GM23338 (cell line): ENCODE measurements around the gene GPC5.

Experiments used
- CREB1 ChIP-seq: fragments of 250-450 bp; sonication (Bioruptor Pico); IDR thresholded peaks from 2 replicates; pipeline ENCODE4 v1.5.0; 2020; ENCODE audit warnings: low read depth, mild to moderate bottlenecking, moderate library complexity
- CTCF ChIP-seq, 2 experiments: fragments of 200-600 bp in 1 of 2; sonication (generic) in 1 of 2; conservative IDR thresholded peaks; 2 replicates each; pipeline versions ENCODE4 v1.5.1 to v1.6.1; 2016 to 2017; ENCODE audit warnings: antibody characterized with exemption in 2 of 2, low read depth in 2 of 2, mild to moderate bottlenecking in 2 of 2, moderate library complexity in 1 of 2
- EZH2 ChIP-seq: fragments of 200-600 bp; sonication (generic); IDR thresholded peaks from one replicate; pipeline ENCODE4 v1.8.0; 2017; ENCODE audit warnings: antibody characterized with exemption, mild to moderate bottlenecking, low read depth; ENCODE audit not compliant: unreplicated experiment
- EZH2phosphoT487 ChIP-seq: fragments of 200-600 bp; sonication (generic); IDR thresholded peaks from one replicate; pipeline ENCODE4 v1.8.1; 2018; ENCODE audit warnings: antibody characterized with exemption; ENCODE audit not compliant: unreplicated experiment
- JUNB ChIP-seq: IDR thresholded peaks from one replicate; pipeline ENCODE4 v1.6.1; 2016; ENCODE audit warnings: antibody characterized with exemption; ENCODE audit not compliant: unreplicated experiment
- NANOG ChIP-seq: IDR thresholded peaks from 2 replicates; pipeline ENCODE4 v1.6.1; 2016; ENCODE audit warnings: antibody characterized with exemption, borderline replicate concordance
- POLR2AphosphoS5 ChIP-seq: IDR thresholded peaks from 2 replicates; pipeline ENCODE4 v1.6.1; 2016; ENCODE audit warnings: antibody characterized with exemption, low read depth
- REST ChIP-seq: IDR thresholded peaks from one replicate; pipeline ENCODE4 v1.6.1; 2018; ENCODE audit warnings: antibody characterized with exemption; ENCODE audit not compliant: unreplicated experiment
- STAT1 ChIP-seq: IDR thresholded peaks from one replicate; pipeline ENCODE4 v1.6.1; 2016; ENCODE audit warnings: antibody characterized with exemption; ENCODE audit not compliant: unreplicated experiment

GRCh38 chr13:92387245-92387644, 988.8 kb downstream of the GPC5 start:
- TF ChIP-seq EZH2 = no peak
- TF ChIP-seq CTCF (conservative IDR thresholded peaks at IDR 0.05; ENCODE audit: low read depth in 2 of 2) = no peak
- no peak for TF ChIP-seq JUNB
- TF ChIP-seq POLR2AphosphoS5 = no peak
- no peak for TF ChIP-seq CREB1
- no peak for TF ChIP-seq STAT1
- TF ChIP-seq NANOG = no peak
- no peak for TF ChIP-seq REST
- no peak for TF ChIP-seq EZH2phosphoT487
